Measurements from ENCODE around the gene DDRGK1.

DNA sequence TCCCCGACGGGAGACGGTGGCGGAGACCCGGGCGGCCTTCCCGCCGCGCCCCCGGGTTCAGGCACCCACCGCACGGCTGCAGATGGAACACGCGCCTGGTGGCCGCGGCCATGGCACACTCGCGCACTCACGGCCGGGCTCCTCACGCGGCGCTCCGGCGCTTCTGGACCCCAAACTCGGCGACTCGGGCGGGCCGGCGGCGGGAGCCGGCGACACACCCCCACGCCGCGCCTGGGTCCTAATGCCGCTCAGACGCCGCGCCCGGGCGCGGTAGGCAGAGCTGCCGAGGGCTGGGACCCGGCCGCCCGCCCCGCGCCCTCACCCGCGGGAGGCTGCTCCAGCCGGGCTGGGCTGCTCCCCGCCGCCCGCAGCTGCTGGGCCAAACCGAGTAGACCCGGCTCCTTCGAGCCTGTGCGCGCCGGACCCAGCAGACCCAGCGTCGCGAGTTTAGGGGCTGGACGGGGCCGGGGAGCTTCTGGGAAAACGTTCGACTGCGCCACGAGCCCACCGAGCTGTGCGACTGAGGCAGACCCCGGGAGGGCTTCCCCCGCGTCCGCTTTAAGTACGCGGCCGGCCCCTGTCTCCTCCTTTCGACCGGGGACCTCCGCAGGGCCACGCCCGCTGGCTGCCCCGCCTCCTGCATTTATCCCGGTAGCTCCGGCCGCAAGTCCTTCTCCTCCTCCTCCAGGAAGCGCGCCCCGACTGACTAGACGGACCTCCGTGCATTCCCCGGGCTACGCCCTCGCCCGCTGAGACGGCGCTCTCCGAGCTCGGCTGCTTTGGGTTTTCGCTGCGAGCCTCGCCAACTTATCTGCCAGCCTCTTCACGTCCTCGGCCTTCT, 34.8 kb upstream of the DDRGK1 start, which contains the start of gene SLC4A11:
- TF ChIP-seq, protein P1, sequence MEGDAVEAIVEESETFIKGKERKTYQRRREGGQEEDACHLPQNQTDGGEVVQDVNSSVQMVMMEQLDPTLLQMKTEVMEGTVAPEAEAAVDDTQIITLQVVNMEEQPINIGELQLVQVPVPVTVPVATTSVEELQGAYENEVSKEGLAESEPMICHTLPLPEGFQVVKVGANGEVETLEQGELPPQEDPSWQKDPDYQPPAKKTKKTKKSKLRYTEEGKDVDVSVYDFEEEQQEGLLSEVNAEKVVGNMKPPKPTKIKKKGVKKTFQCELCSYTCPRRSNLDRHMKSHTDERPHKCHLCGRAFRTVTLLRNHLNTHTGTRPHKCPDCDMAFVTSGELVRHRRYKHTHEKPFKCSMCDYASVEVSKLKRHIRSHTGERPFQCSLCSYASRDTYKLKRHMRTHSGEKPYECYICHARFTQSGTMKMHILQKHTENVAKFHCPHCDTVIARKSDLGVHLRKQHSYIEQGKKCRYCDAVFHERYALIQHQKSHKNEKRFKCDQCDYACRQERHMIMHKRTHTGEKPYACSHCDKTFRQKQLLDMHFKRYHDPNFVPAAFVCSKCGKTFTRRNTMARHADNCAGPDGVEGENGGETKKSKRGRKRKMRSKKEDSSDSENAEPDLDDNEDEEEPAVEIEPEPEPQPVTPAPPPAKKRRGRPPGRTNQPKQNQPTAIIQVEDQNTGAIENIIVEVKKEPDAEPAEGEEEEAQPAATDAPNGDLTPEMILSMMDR (IDR thresholded peaks at IDR 0.05): no peak
- no peak for TF ChIP-seq MYC (IDR thresholded peaks at IDR 0.05; ENCODE audit: borderline replicate concordance, low read length)
- TF ChIP-seq NR3C1 (IDR thresholded peaks at IDR 0.05): no peak
- TF ChIP-seq RAD21 (conservative IDR thresholded peaks at IDR 0.05 in 1 of 2, IDR thresholded peaks at IDR 0.05 in 1 of 2): no peak
- TF ChIP-seq MAZ (IDR thresholded peaks at IDR 0.05; ENCODE audit: borderline replicate concordance, low read depth, low read length): no peak
- TF ChIP-seq, protein P2, sequence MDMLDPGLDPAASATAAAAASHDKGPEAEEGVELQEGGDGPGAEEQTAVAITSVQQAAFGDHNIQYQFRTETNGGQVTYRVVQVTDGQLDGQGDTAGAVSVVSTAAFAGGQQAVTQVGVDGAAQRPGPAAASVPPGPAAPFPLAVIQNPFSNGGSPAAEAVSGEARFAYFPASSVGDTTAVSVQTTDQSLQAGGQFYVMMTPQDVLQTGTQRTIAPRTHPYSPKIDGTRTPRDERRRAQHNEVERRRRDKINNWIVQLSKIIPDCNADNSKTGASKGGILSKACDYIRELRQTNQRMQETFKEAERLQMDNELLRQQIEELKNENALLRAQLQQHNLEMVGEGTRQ (IDR thresholded peaks at IDR 0.05): no peak
- no peak for TF ChIP-seq FOSL2 (IDR thresholded peaks at IDR 0.05)
- no peak for TF ChIP-seq FOSL2 (CRISPR knock-in tag; IDR thresholded peaks at IDR 0.05)
- TF ChIP-seq CBX8 (IDR thresholded peaks at IDR 0.05): no peak
- TF ChIP-seq CHD4 (IDR thresholded peaks at IDR 0.05; ENCODE audit: borderline replicate concordance): no peak
- TF ChIP-seq EP300 (IDR thresholded peaks at IDR 0.05): no peak
- TF ChIP-seq POLR2A (IDR thresholded peaks at IDR 0.05; ENCODE audit: low read length): peak; percentile 42
- no peak for TF ChIP-seq RARB (CRISPR knock-in tag; IDR thresholded peaks at IDR 0.05)
- no peak for TF ChIP-seq MAFK (IDR thresholded peaks at IDR 0.05; ENCODE audit: partially characterized antibody)
- TF ChIP-seq, protein P3, sequence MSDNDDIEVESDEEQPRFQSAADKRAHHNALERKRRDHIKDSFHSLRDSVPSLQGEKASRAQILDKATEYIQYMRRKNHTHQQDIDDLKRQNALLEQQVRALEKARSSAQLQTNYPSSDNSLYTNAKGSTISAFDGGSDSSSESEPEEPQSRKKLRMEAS (IDR thresholded peaks at IDR 0.05): peak; percentile 46
